ENCODE data around the gene PCLAF.

DNA sequence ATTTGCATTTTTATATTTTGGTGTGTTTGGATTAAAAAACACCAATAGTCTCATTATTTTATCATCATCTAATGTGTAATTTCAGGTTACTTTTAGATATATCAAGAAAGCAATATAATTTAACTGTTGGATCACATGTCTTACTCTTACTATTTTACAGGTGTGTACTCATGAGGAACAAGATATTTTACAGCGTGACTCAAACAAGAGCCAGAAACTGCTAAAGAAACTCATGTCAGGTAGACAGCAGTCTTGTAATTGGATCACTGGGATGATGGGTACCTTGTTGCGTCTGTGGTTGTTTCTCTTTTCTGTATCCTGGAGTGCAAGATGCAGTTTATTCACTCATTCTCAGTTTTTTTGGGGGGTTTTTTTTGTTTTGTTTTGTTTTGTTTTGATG, 19.3 kb upstream of the PCLAF start:
- TF ChIP-seq, protein P1, sequence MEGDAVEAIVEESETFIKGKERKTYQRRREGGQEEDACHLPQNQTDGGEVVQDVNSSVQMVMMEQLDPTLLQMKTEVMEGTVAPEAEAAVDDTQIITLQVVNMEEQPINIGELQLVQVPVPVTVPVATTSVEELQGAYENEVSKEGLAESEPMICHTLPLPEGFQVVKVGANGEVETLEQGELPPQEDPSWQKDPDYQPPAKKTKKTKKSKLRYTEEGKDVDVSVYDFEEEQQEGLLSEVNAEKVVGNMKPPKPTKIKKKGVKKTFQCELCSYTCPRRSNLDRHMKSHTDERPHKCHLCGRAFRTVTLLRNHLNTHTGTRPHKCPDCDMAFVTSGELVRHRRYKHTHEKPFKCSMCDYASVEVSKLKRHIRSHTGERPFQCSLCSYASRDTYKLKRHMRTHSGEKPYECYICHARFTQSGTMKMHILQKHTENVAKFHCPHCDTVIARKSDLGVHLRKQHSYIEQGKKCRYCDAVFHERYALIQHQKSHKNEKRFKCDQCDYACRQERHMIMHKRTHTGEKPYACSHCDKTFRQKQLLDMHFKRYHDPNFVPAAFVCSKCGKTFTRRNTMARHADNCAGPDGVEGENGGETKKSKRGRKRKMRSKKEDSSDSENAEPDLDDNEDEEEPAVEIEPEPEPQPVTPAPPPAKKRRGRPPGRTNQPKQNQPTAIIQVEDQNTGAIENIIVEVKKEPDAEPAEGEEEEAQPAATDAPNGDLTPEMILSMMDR (IDR thresholded peaks at IDR 0.05; ENCODE audit: insufficient read depth, low read length, poor library complexity, severe bottlenecking), result no peak
- TF ChIP-seq EZH2phosphoT487 (conservative IDR thresholded peaks at IDR 0.05; ENCODE audit: low read length), result no peak
